ENCODE data around the gene GTF3C1.

GRCh38 chr16:27511657-27512448 lies 37.9 kb downstream of the GTF3C1 start:
- no peak for TF ChIP-seq EZH2 (IDR thresholded peaks at IDR 0.05; ENCODE audit: low read length, unreplicated experiment)
- TF ChIP-seq CTCF (conservative IDR thresholded peaks at IDR 0.05; ENCODE audit: low read depth, low read length): no peak
- TF ChIP-seq EZH2phosphoT487 (IDR thresholded peaks at IDR 0.05; ENCODE audit: borderline replicate concordance, low read length): no peak
